Trophoblast cell (in vitro differentiated cells and primary cell): ENCODE measurements around the gene SND1.

Source experiments
- DNase-seq, 2 donors: peaks; one replicate each; pipeline ENCODE4 v3.0.0-alpha.2; 2016
- H2AFZ ChIP-seq: 2 replicates; pipeline ENCODE4 v1.6.1; 2013; ENCODE audit warnings: low read length, moderate library complexity, mild to moderate bottlenecking; ENCODE audit not compliant: insufficient read depth, poor library complexity
- H2AK5ac ChIP-seq: 2 replicates; pipeline ENCODE4 v1.6.1; 2013; ENCODE audit warnings: mild to moderate bottlenecking, low read length
- H2BK120ac ChIP-seq: 2 replicates; pipeline ENCODE4 v1.6.1; 2013; ENCODE audit warnings: low read length, mild to moderate bottlenecking, moderate library complexity; ENCODE audit not compliant: insufficient read depth, poor library complexity
- H2BK12ac ChIP-seq: 2 replicates; pipeline ENCODE4 v1.6.1; 2013; ENCODE audit warnings: mild to moderate bottlenecking, low read length, moderate library complexity
- H2BK5ac ChIP-seq: 2 replicates; pipeline ENCODE4 v1.6.1; 2013; ENCODE audit warnings: low read length, low read depth, moderate library complexity, mild to moderate bottlenecking; ENCODE audit not compliant: poor library complexity
- H3K14ac ChIP-seq: 2 replicates; pipeline ENCODE4 v1.6.1; 2013; ENCODE audit warnings: mild to moderate bottlenecking, low read length
- H3K18ac ChIP-seq: 2 replicates; pipeline ENCODE4 v1.6.1; 2013; ENCODE audit warnings: mild to moderate bottlenecking, low read length
- H3K23ac ChIP-seq: 2 replicates; pipeline ENCODE4 v1.6.1; 2013; ENCODE audit warnings: low read length
- H3K27ac ChIP-seq: 2 replicates; pipeline ENCODE4 v1.5.1; 2013; ENCODE audit warnings: low read depth, mild to moderate bottlenecking, inconsistent platforms, low read length, moderate library complexity
- H3K27me3 ChIP-seq: 2 replicates; pipeline ENCODE4 v1.6.1; 2013; ENCODE audit warnings: inconsistent platforms, mild to moderate bottlenecking, low read length, moderate library complexity; ENCODE audit not compliant: insufficient read depth
- H3K36me3 ChIP-seq, 2 experiments: 1 replicate in 1 of 2; 2 replicates in 1 of 2; pipeline ENCODE4 v1.6.1; 2013; ENCODE audit warnings: low read length in 2 of 2, mild to moderate bottlenecking in 2 of 2, moderate library complexity in 1 of 2; ENCODE audit not compliant: insufficient read depth in 2 of 2, control insufficient read depth in 1 of 2
- H3K4ac ChIP-seq: 2 replicates; pipeline ENCODE4 v1.6.1; 2013; ENCODE audit warnings: low read depth, mild to moderate bottlenecking, low read length, moderate library complexity
- H3K4me1 ChIP-seq, 2 experiments: 1 replicate in 1 of 2; 2 replicates in 1 of 2; pipeline ENCODE4 v1.6.1; 2013; ENCODE audit warnings: low read length in 2 of 2, mild to moderate bottlenecking in 2 of 2, moderate library complexity in 1 of 2; ENCODE audit not compliant: insufficient read depth in 2 of 2, control insufficient read depth in 1 of 2
- H3K4me2 ChIP-seq: 2 replicates; pipeline ENCODE4 v1.6.1; 2013; ENCODE audit warnings: inconsistent platforms, mild to moderate bottlenecking, low read length, moderate library complexity
- H3K4me3 ChIP-seq: 2 replicates; pipeline ENCODE4 v1.5.1; 2013; ENCODE audit warnings: mild to moderate bottlenecking, low read depth, low read length, inconsistent platforms
- H3K79me1 ChIP-seq: one replicate; pipeline ENCODE4 v1.6.1; 2013; ENCODE audit warnings: low read length
- H3K79me2 ChIP-seq: 2 replicates; pipeline ENCODE4 v1.6.1; 2013; ENCODE audit warnings: low read length, mild to moderate bottlenecking; ENCODE audit not compliant: control insufficient read depth, insufficient read depth, poor library complexity
- H3K9ac ChIP-seq: 2 replicates; pipeline ENCODE4 v1.6.1; 2013; ENCODE audit warnings: mild to moderate bottlenecking, low read length
- H3K9me3 ChIP-seq: 2 replicates; pipeline ENCODE4 v1.6.1; 2013; ENCODE audit warnings: low read depth, mild to moderate bottlenecking, control low read depth, inconsistent platforms, low read length; ENCODE audit not compliant: insufficient read depth
- H4K12ac ChIP-seq: 2 replicates; pipeline ENCODE4 v1.6.1; 2013; ENCODE audit warnings: low read depth, mild to moderate bottlenecking, low read length, moderate library complexity
- H4K8ac ChIP-seq: 2 replicates; pipeline ENCODE4 v1.6.1; 2013; ENCODE audit warnings: low read depth, mild to moderate bottlenecking, low read length, moderate library complexity
- H4K91ac ChIP-seq: one replicate; pipeline ENCODE4 v1.6.1; 2013; ENCODE audit warnings: low read depth, mild to moderate bottlenecking, low read length, moderate library complexity
- WGBS: extraction: QIAGEN DNeasy Blood & Tissue Kit; methylation state at CpG from one replicate; pipeline ENCODE4 v1.1.7; 2013; ENCODE audit warnings: missing lambda C conversion rate; ENCODE audit not compliant: insufficient read length, insufficient coverage; ENCODE audit errors: extremely low coverage; 5-methylcytosine and 5-hydroxymethylcytosine counted together

The SND1 gene

DNA sequence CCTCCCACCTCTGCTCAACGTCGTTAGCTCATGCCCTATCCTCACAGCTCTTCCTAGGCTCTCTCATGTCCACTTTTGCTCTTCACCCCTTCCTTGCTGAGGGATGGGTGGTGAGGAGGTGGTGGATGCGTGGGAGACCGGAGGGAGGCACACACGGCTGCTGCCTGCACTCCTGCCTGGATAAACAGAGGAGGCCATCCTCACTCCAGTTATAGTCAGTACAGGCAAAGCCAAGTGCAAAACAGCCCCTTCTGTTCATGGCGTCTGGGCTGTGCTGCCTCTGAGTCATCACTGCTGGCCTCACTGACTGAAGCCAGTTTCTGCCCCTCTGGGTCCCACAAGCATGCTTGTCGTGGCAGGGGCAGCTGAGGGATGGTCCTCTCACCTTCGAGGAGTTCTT, 411.1 kb downstream of the SND1 start:
- WGBS = no CpG with 5 or more reads among the region's 8 CpGs
- H2BK120ac ChIP-seq = no peak overlapping the region
- H2BK5ac ChIP-seq = no peak overlapping the region

GRCh38 chr7:128065872-128066271, 413.9 kb downstream of the SND1 start:
- H3K9ac ChIP-seq = no peak overlapping the region
- H3K79me2 ChIP-seq = no peaks in the 10 kb centered on the region
- no peaks in the 10 kb centered on the region for H3K27me3 ChIP-seq
- H3K4ac ChIP-seq = no peak overlapping the region
- no peaks in the 10 kb centered on the region for H3K79me1 ChIP-seq
- no peak overlapping the region for H4K12ac ChIP-seq
- H4K8ac ChIP-seq = no peak overlapping the region
- no peak overlapping the region for H2AFZ ChIP-seq
- H3K18ac ChIP-seq = no peak overlapping the region
- peaks cover 3 to 12% of the 10 kb centered on the region in 2 experiments for H3K36me3 ChIP-seq
- H3K4me1 ChIP-seq = peaks cover 10 to 19% of the 10 kb centered on the region in 2 experiments
- no peak overlapping the region for H4K91ac ChIP-seq
- no peak overlapping the region for H2AK5ac ChIP-seq
- no CpG with 5 or more reads among the region's 7 CpGs for WGBS
- H3K4me2 ChIP-seq = no peak overlapping the region
- H2BK5ac ChIP-seq = no peak overlapping the region
- no peak overlapping the region for H3K27ac ChIP-seq
- H3K4me3 ChIP-seq = no peak overlapping the region
- DNase-seq = no peak
- H2BK12ac ChIP-seq = no peak overlapping the region
- no peak overlapping the region for H3K14ac ChIP-seq
- no peak overlapping the region for H2BK120ac ChIP-seq
- H3K9me3 ChIP-seq = no peaks in the 10 kb centered on the region
- no peak overlapping the region for H3K23ac ChIP-seq

More for the DNA sequence above, 411.1 kb downstream of the SND1 start:
- H3K23ac ChIP-seq = no peak overlapping the region
- DNase-seq = no peak
- no peak overlapping the region for H4K91ac ChIP-seq
- H4K8ac ChIP-seq = no peak overlapping the region
- H3K79me1 ChIP-seq = no peaks in the 10 kb centered on the region
- H2AFZ ChIP-seq = no peak overlapping the region
- H3K27me3 ChIP-seq = no peaks in the 10 kb centered on the region
- H3K9me3 ChIP-seq = no peaks in the 10 kb centered on the region
- no peak overlapping the region for H3K14ac ChIP-seq
- H2AK5ac ChIP-seq = no peak overlapping the region
- no peak overlapping the region for H3K4ac ChIP-seq
- H3K4me2 ChIP-seq = no peak overlapping the region
- no peak overlapping the region for H3K27ac ChIP-seq
- no peaks in the 10 kb centered on the region for H3K79me2 ChIP-seq
- H4K12ac ChIP-seq = no peak overlapping the region
- H3K36me3 ChIP-seq = peaks cover 4 to 8% of the 10 kb centered on the region in 2 experiments
- H3K4me3 ChIP-seq = no peak overlapping the region
- peaks cover 10 to 25% of the 10 kb centered on the region in 2 experiments for H3K4me1 ChIP-seq
- no peak overlapping the region for H2BK12ac ChIP-seq
- H3K9ac ChIP-seq = no peak overlapping the region
- H3K18ac ChIP-seq = peak overlapping the region; percentile 20

DNA sequence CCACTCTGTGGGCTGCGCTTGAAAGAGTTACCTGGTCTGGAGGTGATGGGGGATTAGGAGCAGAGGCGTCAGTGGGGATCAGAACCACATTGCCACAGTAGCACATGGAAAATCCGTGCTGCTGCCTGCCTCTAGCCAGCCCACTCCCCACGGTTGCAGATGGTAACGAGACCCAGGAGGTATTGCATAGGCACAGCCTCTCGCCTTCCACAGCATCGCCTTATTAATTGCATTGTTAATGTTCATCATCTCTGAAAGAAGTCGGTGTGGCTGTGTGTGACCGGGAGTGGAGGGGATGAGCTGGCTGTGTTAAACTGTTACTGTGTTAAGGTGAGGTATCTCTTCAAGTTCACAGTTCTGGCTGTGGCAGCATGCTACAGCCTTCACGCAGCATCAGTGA, 414.4 kb downstream of the SND1 start:
- no CpG with 5 or more reads among the region's 10 CpGs for WGBS
- H3K36me3 ChIP-seq = peaks cover 2 to 12% of the 10 kb centered on the region in 2 experiments

DNA sequence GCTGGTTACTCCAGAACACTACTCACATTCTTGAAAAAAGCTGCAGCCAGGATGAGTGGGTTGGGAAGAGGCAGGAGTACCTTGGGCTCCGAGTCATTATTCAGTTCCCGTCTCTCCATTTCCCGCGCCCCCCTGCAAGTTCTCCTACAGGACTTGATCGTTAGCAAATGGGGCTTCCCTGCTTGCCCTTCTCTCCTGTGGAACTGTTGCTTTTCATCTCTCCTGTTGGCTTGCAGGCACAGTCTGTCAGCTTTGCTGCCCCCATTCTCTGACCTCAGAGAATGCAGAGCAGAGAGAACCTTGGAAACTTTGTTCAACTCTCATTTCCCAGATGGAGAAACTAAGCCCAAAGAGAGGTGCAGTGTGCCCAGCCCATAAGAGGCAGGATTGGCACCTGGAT, 414.9 kb downstream of the SND1 start:
- H2AK5ac ChIP-seq = no peak overlapping the region
- no peak overlapping the region for H3K4ac ChIP-seq
- H4K8ac ChIP-seq = no peak overlapping the region
- H3K27ac ChIP-seq = no peak overlapping the region
- H3K79me2 ChIP-seq = no peaks in the 10 kb centered on the region
- H3K9ac ChIP-seq = no peak overlapping the region
- H3K18ac ChIP-seq = no peak overlapping the region
- no peak overlapping the region for H4K12ac ChIP-seq
- H3K27me3 ChIP-seq = no peaks in the 10 kb centered on the region
- no peaks in the 10 kb centered on the region for H3K9me3 ChIP-seq
- no peak overlapping the region for H3K4me3 ChIP-seq
- H3K23ac ChIP-seq = no peak overlapping the region
- no peak for DNase-seq
- peaks cover 6 to 10% of the 10 kb centered on the region in 2 experiments for H3K4me1 ChIP-seq
- no peak overlapping the region for H2BK5ac ChIP-seq
- no peak overlapping the region for H4K91ac ChIP-seq
- no peak overlapping the region for H2AFZ ChIP-seq
- H3K79me1 ChIP-seq = no peaks in the 10 kb centered on the region
- H3K36me3 ChIP-seq = peaks cover 2 to 12% of the 10 kb centered on the region in 2 experiments
- H2BK120ac ChIP-seq = no peak overlapping the region
- no CpG with 5 or more reads among the region's 5 CpGs for WGBS
- no peak overlapping the region for H3K14ac ChIP-seq
- no peak overlapping the region for H2BK12ac ChIP-seq
- H3K4me2 ChIP-seq = no peak overlapping the region

More for the DNA sequence above, 414.4 kb downstream of the SND1 start:
- Histone ChIP-seq H3K4me3 (no peak overlapping the region), H3K27ac (no peak overlapping the region), H3K23ac (no peak overlapping the region), H3K27me3 (no peaks in the 10 kb centered on the region), H4K12ac (no peak overlapping the region), H3K9ac (no peak overlapping the region), H2AFZ (no peak overlapping the region), H3K4ac (no peak overlapping the region), H2AK5ac (no peak overlapping the region), H4K91ac (no peak overlapping the region), H3K79me1 (no peaks in the 10 kb centered on the region), H3K14ac (no peak overlapping the region), H3K4me1 (peaks cover 7 to 14% of the 10 kb centered on the region in 2 experiments), H2BK5ac (no peak overlapping the region), H3K79me2 (no peaks in the 10 kb centered on the region), H3K4me2 (no peak overlapping the region), H3K18ac (no peak overlapping the region), H4K8ac (no peak overlapping the region), H3K9me3 (no peaks in the 10 kb centered on the region), H2BK12ac (no peak overlapping the region), H2BK120ac (no peak overlapping the region)
- DNase-seq = no peak
